GM21619 (cell line): Measurements from ENCODE around the gene ABCA5.
A peak's percentile ranks its signal among the peaks of the same experiment; 100 is the strongest.

Source experiments
- ATAC-seq: cut with Tn5 transposase; IDR thresholded peaks from one replicate; pipeline ENCODE4 v1.9.1; 2021; ENCODE audit not compliant: unreplicated experiment

ABCA5 gene

DNA sequence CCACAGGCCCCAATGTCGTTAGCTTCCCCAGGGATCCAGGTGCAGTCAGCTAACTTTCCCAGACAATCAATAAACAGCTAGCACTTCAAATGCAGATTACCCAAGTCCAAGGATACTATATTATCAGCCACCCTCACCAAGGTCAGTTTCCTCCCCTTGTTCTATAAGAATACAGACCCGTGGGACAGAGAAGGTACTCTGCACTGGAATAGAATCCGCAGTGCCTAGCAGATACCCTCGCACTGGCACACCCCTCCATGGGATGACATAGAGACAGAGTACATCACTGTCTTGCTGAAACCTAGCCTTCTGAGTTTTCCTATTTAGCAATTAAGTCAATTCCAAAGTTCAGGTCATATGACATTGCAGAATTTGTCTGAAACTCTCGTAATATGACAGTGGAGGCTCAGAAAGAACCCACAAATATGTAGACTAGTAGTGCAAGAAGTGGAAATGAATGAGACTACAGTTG is 58.4 kb downstream of the ABCA5 start:
- ATAC-seq: no peak

DNA sequence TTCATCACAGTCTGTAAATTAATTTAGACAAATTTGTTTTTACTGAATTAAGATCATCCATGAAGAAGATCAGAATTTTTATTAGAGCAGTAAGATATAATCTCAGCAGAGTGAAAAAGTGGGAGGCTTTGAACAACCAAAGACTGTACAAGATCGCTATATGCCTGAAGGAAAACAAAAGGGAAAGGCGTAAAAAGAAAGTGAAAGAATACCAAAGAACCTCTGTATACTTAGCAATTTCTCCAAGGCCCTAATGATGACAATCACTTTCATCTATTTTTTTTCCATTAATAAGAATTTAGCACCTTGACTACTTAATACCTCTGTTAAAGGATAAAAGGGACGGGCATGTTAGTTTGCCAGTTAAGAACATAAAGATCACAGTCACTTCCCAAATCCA is 59.7 kb downstream of the ABCA5 start:
- ATAC-seq: no peak

DNA sequence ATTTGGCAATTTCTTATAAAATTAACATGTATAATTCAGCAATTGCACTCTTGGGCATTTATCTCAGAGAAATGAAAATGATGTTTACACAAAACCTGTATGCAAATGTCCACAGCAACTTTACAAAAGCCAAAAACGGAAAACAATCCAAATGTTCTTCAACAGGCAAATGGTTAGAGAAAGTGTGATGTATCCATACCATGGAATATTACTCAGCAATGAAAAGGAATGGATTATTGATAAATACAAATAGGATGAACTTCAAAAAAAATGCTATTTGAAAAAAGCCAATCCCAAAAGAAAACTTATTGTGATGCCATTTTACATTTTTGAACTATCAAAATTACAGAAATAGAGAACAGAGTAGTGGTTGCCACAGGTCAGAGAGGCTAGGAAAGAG is 61.1 kb downstream of the ABCA5 start:
- ATAC-seq: no peak

DNA sequence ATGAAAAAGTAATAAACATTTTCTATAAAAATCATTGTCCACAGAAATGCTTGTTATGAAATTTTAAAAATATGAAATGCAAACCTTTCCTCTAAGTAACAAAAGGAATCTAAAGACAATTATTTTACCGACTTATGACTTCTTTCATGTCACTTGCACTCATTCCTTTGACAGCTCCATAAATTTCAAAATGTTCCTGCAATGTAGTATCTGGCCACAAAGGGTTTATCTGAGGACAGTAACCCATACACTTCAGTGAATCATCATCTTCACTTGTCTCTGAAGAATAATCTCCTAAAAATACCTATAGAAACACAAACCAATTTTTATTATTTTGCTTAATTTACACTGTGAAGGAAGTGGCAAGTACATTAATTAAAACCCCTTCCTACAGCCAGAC is 72.7 kb downstream of the ABCA5 start:
- no peak for ATAC-seq

DNA sequence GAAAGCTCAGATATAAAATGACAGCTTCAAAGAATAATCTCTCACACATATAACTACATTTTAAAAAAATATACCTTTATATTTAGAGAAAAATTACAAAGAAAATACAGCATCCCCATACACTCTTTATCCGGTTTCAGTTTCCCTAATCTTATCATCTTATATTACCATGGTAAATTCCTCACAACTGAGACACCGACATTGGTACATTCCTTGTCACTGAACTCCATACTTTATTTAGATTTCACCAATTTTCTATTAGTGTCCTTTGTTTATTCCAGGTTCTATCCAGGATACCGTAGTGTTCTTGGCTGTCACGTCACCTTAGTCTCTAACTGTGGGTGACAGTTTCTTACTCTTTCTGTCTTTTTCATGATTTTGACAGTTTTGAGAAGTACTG is 76.3 kb downstream of the ABCA5 start:
- no peak for ATAC-seq

DNA sequence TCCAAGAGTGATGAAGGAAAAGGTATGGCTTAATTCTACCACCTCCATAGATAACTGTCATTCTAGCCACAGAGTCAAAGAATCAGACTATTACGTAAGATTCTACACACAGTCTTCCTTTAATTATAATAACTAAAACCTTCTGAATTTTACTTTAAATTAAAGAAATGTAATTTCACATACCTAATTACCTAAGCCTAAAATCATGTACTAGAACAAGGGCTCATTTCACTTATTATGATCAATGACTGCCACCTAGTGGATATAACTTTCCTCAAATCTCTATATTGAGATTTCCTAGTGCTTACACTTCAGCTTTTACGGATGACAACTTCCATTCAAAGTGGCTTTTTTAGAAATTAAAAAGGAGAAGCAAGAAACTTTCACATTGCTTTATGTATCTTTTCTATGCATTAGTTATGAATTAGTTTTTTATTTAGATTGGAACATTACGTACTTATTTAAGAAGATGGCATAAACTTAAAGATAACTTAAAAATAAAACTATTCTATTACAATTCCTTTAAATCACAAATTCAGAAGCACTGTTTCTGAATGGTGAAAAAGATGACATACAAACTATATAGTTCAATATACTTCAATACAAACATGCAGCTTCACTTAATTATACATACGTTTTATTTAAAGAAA is 80.1 kb downstream of the ABCA5 start:
- peak; percentile 58 for ATAC-seq

DNA sequence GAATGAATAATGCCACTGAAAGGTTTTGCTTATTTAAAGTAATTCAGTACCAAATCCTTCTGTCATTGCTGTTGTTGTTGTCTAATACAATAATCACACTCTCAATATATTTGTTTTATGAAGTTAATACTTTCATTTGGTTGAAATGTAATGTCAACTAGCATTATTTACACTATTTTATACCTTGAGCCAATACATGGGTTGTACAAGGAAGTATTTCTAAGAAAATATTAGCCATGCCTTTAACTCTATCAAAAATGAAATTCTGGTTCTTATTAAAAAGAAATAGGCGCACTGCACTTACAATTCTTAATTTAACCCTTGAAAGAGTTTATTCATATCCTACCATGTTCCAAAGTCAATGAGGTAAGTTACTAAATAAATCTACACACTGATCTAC is 80.7 kb downstream of the ABCA5 start:
- ATAC-seq: no peak

DNA sequence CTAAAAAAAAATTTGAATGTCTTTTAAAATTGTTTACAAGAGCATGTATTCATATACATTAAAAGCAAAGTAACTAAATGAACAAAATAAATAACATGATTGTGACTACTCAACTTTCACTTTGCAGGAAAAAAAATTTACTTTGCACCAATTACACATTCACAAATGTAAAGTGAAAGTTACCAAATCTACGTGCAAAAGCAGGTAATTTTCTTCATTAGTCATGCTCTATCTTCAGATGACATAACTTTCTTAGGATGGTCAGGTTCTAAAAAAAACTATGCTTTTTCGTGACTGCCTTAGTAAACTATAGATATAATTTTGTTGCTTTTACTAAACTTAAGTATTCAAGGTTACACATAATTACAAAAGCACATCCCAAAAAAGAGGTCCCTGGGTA is 81.3 kb downstream of the ABCA5 start:
- no peak for ATAC-seq

DNA sequence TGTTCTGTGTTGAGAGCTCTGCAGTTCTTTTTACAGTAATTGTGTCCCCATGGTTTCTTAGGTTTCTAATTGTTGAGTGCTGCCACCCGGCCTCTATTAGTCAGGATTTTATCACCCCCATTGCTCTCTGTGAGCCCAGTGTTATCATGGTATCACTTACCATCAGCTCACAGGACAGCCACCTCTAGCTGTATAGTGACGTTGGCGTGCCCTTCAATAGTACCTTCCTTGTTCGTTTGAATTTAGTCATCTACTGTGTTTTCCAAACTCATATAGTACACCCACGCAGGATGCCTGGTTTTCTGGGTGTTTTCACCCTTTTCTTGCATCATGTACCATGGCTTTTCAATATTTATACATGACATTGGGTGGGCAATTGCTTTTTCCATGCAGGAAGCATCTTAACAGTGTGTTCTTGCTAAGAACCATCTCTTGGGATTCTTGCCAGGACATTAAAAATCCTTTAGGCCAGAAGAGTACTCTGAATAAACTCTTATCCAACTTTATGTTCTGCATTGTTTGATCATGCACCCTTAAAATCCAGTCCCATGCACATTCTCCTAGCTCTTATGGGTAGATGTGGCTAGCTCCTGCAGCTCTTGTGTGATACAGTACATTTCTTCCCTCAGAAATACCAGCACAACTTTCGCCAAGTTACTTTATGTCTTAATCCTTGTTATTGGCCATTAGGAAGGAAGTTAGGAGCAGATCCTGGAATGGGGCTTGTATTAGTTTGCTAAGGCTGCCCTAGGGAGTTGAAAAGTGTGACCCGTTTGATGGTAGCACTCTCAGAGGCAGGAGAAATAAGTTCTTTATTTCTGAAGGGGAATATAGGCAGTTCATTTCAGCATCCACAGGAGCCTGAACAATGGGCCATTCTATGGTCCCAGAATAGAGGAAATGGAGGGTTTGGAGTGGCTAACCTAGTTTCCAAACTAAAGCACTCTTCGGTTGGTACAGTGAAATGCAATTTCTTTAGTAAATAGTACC is 87.0 kb downstream of the ABCA5 start:
- ATAC-seq: no peak

DNA sequence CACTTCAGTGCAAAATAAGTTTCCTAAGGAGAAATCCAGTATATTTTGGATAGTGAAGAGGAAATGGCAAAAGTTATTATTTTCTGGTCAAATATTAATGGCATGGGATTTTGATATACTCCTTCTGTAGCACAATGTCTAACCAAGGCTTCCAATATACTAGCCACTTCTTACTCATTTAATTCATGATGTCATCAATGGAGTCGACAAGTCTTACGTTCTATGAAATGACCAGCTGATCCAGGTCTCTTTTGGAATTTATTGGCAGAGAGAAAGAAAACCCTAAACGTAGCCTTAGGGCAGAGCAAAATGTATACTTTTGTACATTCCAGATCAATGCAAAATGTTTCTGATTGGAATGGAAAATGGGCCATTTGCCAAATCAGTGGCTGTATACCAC is 90.0 kb downstream of the ABCA5 start:
- ATAC-seq: no peak

DNA sequence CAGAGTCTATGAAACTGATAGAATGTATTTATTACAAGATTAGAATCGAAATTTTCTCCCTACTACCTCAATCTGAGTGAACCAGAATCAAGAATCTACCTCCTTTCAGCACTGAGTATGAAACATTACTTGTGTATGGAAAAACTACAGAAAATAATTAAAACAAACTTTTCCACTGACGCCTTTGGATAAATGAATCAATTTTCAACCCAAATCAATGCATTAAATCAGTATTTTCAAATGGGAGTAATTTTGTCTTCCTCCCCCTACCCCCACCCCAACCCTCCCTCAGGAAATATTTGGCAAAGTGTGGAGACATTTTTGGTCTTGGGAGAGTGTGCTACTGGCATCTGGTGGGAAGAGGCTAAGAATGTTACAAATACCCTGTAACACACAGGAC is 90.5 kb downstream of the ABCA5 start:
- no peak for ATAC-seq

DNA sequence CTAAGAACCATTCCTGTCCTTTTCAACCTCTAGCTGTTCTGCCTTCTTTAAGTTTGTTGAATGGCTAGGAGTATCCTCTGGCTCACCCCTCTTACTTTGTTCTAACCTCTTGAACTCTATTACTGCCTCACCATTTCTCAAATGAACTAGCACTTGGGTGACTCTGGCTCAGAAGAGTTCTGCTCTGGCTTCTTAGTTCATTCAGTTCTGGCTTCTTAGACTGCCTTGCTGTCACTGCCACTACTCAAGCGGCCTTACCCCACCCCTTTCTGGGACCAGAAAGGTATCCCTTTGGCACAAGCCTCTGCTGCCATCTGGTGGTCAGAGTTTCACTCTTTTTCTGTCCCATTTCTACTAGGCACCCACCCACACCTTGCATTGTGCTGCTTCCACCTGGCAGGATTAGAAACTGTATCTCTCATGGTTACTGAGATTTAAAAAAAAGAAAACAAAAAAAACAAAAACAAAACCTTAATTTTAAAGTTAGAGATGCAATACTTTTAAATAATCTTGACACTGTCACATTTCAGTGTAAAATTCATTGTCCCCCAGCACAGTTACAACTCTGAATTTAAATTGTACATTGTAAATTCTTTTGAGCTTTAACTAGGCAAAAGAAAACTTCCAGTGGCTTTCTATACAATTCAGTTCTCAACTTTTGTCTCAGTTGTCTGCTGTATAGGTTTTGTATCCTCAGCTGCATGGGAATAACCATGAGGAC is 91.4 kb downstream of the ABCA5 start:
- ATAC-seq: peak; percentile 95

DNA sequence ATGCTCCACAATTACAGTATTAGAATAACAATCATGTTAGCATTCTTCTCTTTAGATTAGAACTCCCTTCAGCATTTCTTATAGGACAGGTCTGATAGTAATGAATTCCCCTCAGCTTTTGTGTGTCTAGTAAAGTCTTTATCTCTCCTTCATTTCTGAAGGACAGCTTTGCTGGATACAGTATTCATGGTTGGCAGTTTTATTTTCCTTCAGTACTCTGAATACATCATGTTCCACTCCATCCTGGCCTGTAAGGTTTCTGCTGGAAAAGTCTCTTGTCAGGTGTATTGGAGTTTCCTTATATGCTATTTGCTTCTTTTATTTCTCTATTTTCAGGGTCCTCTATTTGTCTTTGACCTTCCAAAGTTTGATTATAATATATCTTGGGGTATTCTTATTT is 94.3 kb downstream of the ABCA5 start:
- no peak for ATAC-seq

DNA sequence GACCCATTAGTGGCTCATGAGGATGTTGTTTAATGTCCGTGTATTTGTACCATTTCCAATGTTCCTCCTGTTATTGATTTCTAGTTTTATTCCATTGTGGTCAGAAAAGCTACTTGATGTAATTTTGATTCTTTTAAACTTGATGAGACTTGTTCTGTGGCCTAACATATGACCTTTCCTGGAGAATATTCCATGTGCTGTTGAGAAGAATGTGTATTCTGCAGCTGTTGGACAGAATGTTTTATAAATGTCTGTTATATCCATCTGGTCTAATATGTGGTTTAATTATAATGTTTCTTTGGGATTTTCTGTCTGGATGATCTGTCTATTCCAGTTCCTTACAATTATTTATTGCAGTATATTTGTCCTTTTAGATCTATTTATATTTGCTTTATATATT is 95.4 kb downstream of the ABCA5 start:
- ATAC-seq: no peak

DNA sequence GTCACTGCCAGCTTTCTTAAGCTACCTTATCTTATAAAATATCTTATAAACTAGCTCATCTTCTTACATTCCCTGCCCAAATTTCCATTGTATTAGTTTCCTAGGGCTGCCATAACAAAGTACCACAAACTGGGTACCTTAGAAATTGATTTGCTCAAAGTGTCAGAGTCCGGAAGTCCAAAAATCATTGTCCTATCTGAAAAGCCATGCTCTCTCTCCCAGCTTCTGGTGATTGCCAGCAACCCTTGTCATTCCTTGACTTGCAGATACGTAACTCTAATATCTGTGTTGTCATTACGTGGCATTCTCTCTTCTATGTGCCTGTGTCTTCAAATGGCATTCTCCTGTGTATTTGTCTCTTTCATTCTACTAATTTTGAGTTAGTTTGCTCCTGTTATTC is 96.0 kb downstream of the ABCA5 start:
- no peak for ATAC-seq

DNA sequence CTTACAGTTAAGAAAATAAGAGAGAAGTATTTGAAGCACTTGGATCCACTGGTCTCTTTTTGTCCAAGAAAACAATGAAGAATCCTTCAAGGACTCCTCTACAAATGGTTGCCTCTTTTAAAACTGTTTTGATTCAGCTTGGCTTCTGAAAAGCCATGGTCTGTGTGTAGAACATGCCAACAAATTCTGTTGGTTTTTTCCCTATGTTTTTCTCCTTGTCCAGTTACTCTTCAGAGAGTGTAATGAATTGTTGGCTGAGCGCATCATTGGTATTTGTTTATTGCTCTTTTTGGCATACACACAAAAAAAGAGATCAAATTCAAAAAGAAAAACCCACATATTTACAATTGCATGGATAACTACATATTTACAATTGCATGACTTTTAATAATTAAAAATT is 98.4 kb downstream of the ABCA5 start, which contains the start of gene ABCA10:
TSS of gene ABCA10 (minus strand) at position 249 of the 400 bp plus-strand sequence. CDS start 3,466 bp downstream, outside the sequence.
- ATAC-seq: no peak

DNA sequence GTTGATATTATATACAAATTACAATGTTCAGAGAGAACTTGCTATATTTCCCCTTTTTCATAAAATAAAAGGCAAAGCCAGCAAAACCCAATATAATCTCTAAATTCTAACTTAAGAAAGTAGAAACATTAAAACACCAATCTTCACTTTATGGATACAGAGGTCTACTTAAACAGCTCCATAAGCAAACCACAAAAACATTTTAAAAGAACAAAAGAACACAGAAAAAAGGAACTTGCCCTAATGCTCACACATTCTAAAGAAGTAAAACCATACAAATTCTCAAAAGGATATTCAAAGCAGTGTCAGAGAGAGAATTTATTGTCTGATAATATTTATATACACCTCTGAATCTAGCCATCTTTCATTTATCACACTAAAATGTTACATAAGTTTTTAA is 98.9 kb downstream of the ABCA5 start:
- no peak for ATAC-seq

DNA sequence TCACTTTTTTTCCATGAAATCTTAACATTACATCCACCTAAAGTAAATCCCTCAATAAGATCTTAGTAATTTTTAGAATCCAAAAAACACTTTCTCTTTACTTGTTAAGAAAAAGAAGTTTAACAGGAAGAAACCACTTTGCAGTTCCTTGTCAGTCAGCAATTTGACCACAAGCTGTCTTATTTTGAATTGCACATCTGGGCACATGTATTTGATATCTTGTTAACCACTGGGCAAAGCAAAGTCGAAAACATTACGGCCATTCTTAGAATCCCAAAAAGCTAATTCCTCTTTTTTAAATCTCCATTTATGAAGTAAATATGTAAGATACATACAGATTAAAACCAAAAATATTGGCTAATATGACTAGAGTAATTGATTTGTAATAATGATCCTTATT is 99.4 kb downstream of the ABCA5 start:
- ATAC-seq: no peak

DNA sequence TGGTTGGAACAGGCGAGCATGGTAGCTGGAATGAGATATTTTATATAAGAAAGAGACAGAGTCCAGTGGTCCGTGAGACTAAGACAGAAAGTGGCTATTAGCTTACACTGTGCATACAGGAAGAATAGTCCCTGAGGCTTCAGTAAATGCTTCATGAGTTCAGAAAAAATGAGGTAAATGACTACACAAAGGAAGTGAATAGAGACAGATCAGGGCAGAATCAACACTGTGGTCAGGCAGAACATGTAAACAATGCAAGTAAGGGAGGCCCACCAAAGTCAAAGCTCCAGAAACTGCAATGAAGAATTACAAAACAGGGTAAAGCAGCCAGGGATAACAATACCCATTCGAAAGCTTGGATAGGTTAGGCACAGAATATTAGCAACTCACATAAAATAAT is 103.1 kb downstream of the ABCA5 start:
- ATAC-seq: peak; percentile 99

DNA sequence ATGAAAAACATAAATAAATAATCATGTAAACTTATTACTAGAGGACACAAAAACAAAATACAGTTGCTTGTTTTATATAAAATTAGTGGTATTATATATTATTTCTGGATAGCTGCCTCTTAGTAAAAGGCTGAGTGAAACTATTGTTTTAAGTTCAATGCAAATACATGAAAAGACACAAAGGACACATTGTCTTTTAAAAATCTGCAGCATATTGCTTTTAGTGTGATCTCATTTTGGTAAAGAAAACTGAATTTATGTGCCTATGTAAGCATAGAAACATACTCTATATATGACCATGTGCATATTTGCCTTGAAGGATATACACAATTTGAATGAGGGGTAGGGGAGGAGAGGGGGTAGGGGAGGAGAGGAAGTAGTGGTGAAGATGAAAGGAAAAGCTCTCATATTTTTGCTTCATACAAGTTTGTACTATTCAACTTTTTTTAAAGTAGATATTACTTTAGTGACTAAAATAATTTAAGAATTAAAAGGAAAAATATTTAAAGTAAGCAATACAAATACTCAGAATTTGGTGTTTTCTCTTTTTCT is 104.2 kb downstream of the ABCA5 start:
- no peak for ATAC-seq

DNA sequence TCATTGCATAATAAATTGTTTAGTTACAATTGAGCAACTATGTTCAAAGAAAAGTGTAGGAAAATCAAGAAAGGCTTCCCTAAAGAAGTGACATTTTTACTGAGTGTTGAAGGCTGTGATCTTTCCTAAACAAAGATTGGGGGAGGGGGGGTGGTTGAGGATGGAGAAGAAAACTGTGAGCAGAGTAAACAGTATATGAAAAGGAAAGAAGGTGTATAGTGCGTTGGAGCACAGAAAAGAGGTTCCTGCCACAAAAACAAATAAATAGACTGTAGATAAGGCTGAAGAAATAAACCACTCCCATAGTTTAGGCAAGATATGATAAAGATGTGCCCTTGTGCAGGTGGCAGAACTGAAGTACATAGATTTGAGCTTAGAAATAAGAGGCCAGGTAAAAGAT is 106.8 kb downstream of the ABCA5 start:
- no peak for ATAC-seq
